IPS-18c (cell line): ENCODE results near the gene ZNF212.

Experiments used
- H3K4me3 ChIP-seq: 2 replicates; pipeline ENCODE4 v1.7.0; 2013; ENCODE audit warnings: low read depth, mild to moderate bottlenecking, low read length, moderate library complexity; ENCODE audit not compliant: insufficient read depth
- H3K9me3 ChIP-seq: one replicate; pipeline ENCODE4 v1.6.1; 2013; ENCODE audit warnings: mild to moderate bottlenecking, low read length, moderate library complexity; ENCODE audit not compliant: control insufficient read depth, insufficient read depth

The ZNF212 gene

GRCh38 chr7:149291036-149291780 lies 51.8 kb downstream of the ZNF212 start:
- H3K9me3 ChIP-seq: no peaks in the 10 kb centered on the region
- H3K4me3 ChIP-seq: no peak overlapping the region

GRCh38 chr7:149291781-149292461 lies 52.5 kb downstream of the ZNF212 start:
- no peaks in the 10 kb centered on the region for H3K9me3 ChIP-seq
- H3K4me3 ChIP-seq: no peak overlapping the region

GRCh38 chr7:149292462-149292823 lies 53.0 kb downstream of the ZNF212 start:
- H3K4me3 ChIP-seq: no peak overlapping the region
- H3K9me3 ChIP-seq: no peaks in the 10 kb centered on the region

- Histone ChIP-seq H3K4me3 (no peak overlapping the region), H3K9me3 (no peaks in the 10 kb centered on the region)
Measured at GRCh38 chr7:149293338-149293737, 53.9 kb downstream of the ZNF212 start.

GRCh38 chr7:149293946-149294633 lies 54.6 kb downstream of the ZNF212 start:
- Histone ChIP-seq H3K9me3 (no peaks in the 10 kb centered on the region), H3K4me3 (no peak overlapping the region)

GRCh38 chr7:149294634-149295480 lies 55.4 kb downstream of the ZNF212 start:
- Histone ChIP-seq H3K4me3 (no peak overlapping the region), H3K9me3 (no peaks in the 10 kb centered on the region)

GRCh38 chr7:149295481-149295850 lies 56.0 kb downstream of the ZNF212 start:
- no peaks in the 10 kb centered on the region for H3K9me3 ChIP-seq

GRCh38 chr7:149296368-149296767 lies 56.9 kb downstream of the ZNF212 start:
- Histone ChIP-seq H3K9me3 (no peaks in the 10 kb centered on the region), H3K4me3 (no peak overlapping the region)

More at GRCh38 chr7:149295481-149295850, 56.0 kb downstream of the ZNF212 start:
- no peak overlapping the region for H3K4me3 ChIP-seq

GRCh38 chr7:149297034-149297755 lies 57.7 kb downstream of the ZNF212 start:
- Histone ChIP-seq H3K9me3 (no peaks in the 10 kb centered on the region), H3K4me3 (no peak overlapping the region)

GRCh38 chr7:149300620-149301285 lies 61.3 kb downstream of the ZNF212 start:
- no peaks in the 10 kb centered on the region for H3K9me3 ChIP-seq
- H3K4me3 ChIP-seq: no peak overlapping the region

GRCh38 chr7:149302222-149302621 lies 62.8 kb downstream of the ZNF212 start:
- Histone ChIP-seq H3K9me3 (no peaks in the 10 kb centered on the region), H3K4me3 (no peak overlapping the region)

- Histone ChIP-seq H3K4me3 (no peak overlapping the region), H3K9me3 (no peaks in the 10 kb centered on the region)
Measured at GRCh38 chr7:149302865-149303264, 63.4 kb downstream of the ZNF212 start.

GRCh38 chr7:149304006-149304405 lies 64.6 kb downstream of the ZNF212 start:
- Histone ChIP-seq H3K4me3 (no peak overlapping the region), H3K9me3 (no peaks in the 10 kb centered on the region)
